GM23338 (cell line): ENCODE results near the gene FAM20C. TPM values are rescaled to one million over a fixed set of nuclear protein-coding genes. Genes with fewer than 3 reads are reported as not detected.
A peak's percentile ranks its signal among the peaks of the same experiment; 100 is the strongest.

Source experiments
- ATAC-seq: fragments of 200-7000 bp; cut with Tn5 transposase; 3 replicates; pipeline ENCODE4 v1.9.1; 2020
- DNase-seq: peaks from one replicate; pipeline ENCODE4 v3.0.0-alpha.2; 2015; ENCODE audit warnings: low spot score
- H2AFZ ChIP-seq: fragments of 200-600 bp; sonication (generic); 2 replicates; pipeline ENCODE4 v1.8.0; 2016; ENCODE audit warnings: antibody characterized with exemption, mild to moderate bottlenecking, moderate library complexity
- H3F3A ChIP-seq: fragments of 200-600 bp; sonication (generic); replicated peaks from 2 replicates; pipeline ENCODE4 v1.8.0; 2017; ENCODE audit warnings: antibody characterized with exemption, mixed run types, low read depth
- H3K27ac ChIP-seq: fragments of 200-600 bp; sonication (generic); 2 replicates; pipeline ENCODE4 v1.6.1; 2016; ENCODE audit warnings: low read depth
- H3K27me3 ChIP-seq: fragments of 200-600 bp; sonication (generic); 2 replicates; pipeline ENCODE4 v1.8.0; 2016; ENCODE audit warnings: mild to moderate bottlenecking, mixed run types, moderate library complexity; ENCODE audit not compliant: insufficient read depth
- H3K36me3 ChIP-seq: fragments of 200-600 bp; sonication (generic); 2 replicates; pipeline ENCODE4 v1.8.0; 2016; ENCODE audit warnings: mild to moderate bottlenecking; ENCODE audit not compliant: insufficient read depth
- H3K4me1 ChIP-seq: fragments of 200-600 bp; sonication (generic); 2 replicates; pipeline ENCODE4 v1.8.0; 2016; ENCODE audit warnings: mild to moderate bottlenecking, moderate library complexity; ENCODE audit not compliant: insufficient read depth
- H3K4me2 ChIP-seq: fragments of 200-600 bp; sonication (generic); 2 replicates; pipeline ENCODE4 v1.7.1; 2017; ENCODE audit warnings: mixed run types
- H3K4me3 ChIP-seq: fragments of 200-600 bp; sonication (generic); 2 replicates; pipeline ENCODE4 v1.6.1; 2016; ENCODE audit warnings: mixed run types
- H3K79me2 ChIP-seq: fragments of 200-600 bp; sonication (generic); replicated peaks from 2 replicates; pipeline ENCODE4 v1.8.0; 2017; ENCODE audit warnings: mild to moderate bottlenecking; ENCODE audit not compliant: insufficient read depth
- H3K9me2 ChIP-seq: fragments of 200-600 bp; sonication (generic); 2 replicates; pipeline ENCODE4 v1.8.0; 2017; ENCODE audit not compliant: insufficient read depth
- H4K20me1 ChIP-seq: fragments of 200-600 bp; sonication (generic); replicated peaks from 2 replicates; pipeline ENCODE4 v1.8.0; 2017; ENCODE audit warnings: mild to moderate bottlenecking; ENCODE audit not compliant: insufficient read depth
- H3K27ac Mint-ChIP-seq: 2 replicates; pipeline ENCODE4 v1.8.0; 2020; ENCODE audit warnings: inconsistent platforms, mild to moderate bottlenecking, moderate library complexity, mixed read lengths
- H3K27me3 Mint-ChIP-seq: 3 replicates; pipeline ENCODE4 v1.8.0; 2022; ENCODE audit warnings: low read depth, mild to moderate bottlenecking, moderate library complexity, mixed read lengths, inconsistent platforms; ENCODE audit not compliant: insufficient read depth, poor library complexity
- H3K36me3 Mint-ChIP-seq: 3 replicates; pipeline ENCODE4 v1.8.0; 2021; ENCODE audit warnings: low read depth, mild to moderate bottlenecking, inconsistent platforms, moderate library complexity, mixed read lengths
- H3K4me1 Mint-ChIP-seq: 3 replicates; pipeline ENCODE4 v1.8.0; 2020; ENCODE audit warnings: mild to moderate bottlenecking, inconsistent platforms, mixed read lengths
- H3K4me3 Mint-ChIP-seq: 3 replicates; pipeline ENCODE4 v1.8.0; 2021; ENCODE audit warnings: moderate library complexity, mild to moderate bottlenecking, inconsistent platforms, mixed read lengths
- H3K9me3 Mint-ChIP-seq: 3 replicates; pipeline ENCODE4 v1.8.0; 2020; ENCODE audit warnings: moderate library complexity, mild to moderate bottlenecking, inconsistent platforms, mixed read lengths
- CREB1 ChIP-seq: fragments of 250-450 bp; sonication (Bioruptor Pico); IDR thresholded peaks from 2 replicates; pipeline ENCODE4 v1.5.0; 2020; ENCODE audit warnings: low read depth, mild to moderate bottlenecking, moderate library complexity
- EZH2 ChIP-seq: fragments of 200-600 bp; sonication (generic); IDR thresholded peaks from one replicate; pipeline ENCODE4 v1.8.0; 2017; ENCODE audit warnings: antibody characterized with exemption, mild to moderate bottlenecking, low read depth; ENCODE audit not compliant: unreplicated experiment
- EZH2phosphoT487 ChIP-seq: fragments of 200-600 bp; sonication (generic); IDR thresholded peaks from one replicate; pipeline ENCODE4 v1.8.1; 2018; ENCODE audit warnings: antibody characterized with exemption; ENCODE audit not compliant: unreplicated experiment
- NANOG ChIP-seq: IDR thresholded peaks from 2 replicates; pipeline ENCODE4 v1.6.1; 2016; ENCODE audit warnings: antibody characterized with exemption, borderline replicate concordance
- POLR2AphosphoS5 ChIP-seq: IDR thresholded peaks from 2 replicates; pipeline ENCODE4 v1.6.1; 2016; ENCODE audit warnings: antibody characterized with exemption, low read depth
- STAT1 ChIP-seq: IDR thresholded peaks from one replicate; pipeline ENCODE4 v1.6.1; 2016; ENCODE audit warnings: antibody characterized with exemption; ENCODE audit not compliant: unreplicated experiment
- ZNF114 ChIP-seq: fragments of 250-450 bp; sonication (Bioruptor Pico); IDR thresholded peaks from 2 replicates; pipeline ENCODE4 v1.5.0; 2020; ENCODE audit warnings: mild to moderate bottlenecking, moderate library complexity
- ZNF331 ChIP-seq: fragments of 250-450 bp; sonication (Bioruptor Pico); IDR thresholded peaks from 2 replicates; pipeline ENCODE4 v1.5.0; 2020; ENCODE audit warnings: low read depth, mild to moderate bottlenecking, moderate library complexity
- polyA plus RNA-seq: library from polyadenylated mRNA; unstranded; fragments of >200 nt; fragmentation: Nextera tagmentation; extraction: Ambion mirVana; gene quantifications from 2 replicates; pipeline ENCODE4 v1.2.1, GENCODE V29; 2016
- total RNA-seq: library from RNA; depleted of rRNA; stranded (reverse); fragments of >200 nt; shearing (Covaris generic); gene quantifications from 2 replicates; pipeline ENCODE4 v1.2.3, GENCODE V29; 2014
- TF ChIP-seq, protein P1 (sequence below), 2 experiments: fragments of 200-600 bp in 1 of 2; sonication (generic) in 1 of 2; conservative IDR thresholded peaks; 2 replicates each; pipeline versions ENCODE4 v1.5.1 to v1.6.1; 2016 to 2017; ENCODE audit warnings: antibody characterized with exemption in 2 of 2, low read depth in 2 of 2, mild to moderate bottlenecking in 2 of 2, moderate library complexity in 1 of 2
- TF ChIP-seq, protein P2 (sequence below): fragments of 250-450 bp; sonication (Bioruptor Pico); IDR thresholded peaks from 2 replicates; pipeline ENCODE4 v1.5.0; 2020; ENCODE audit warnings: mild to moderate bottlenecking, moderate library complexity

The FAM20C gene
- total and polyA plus RNA-seq, 2 experiments from 2014 or later = 7.6 to 24.8 TPM

GRCh38 chr7:214410-215212, 22.2 kb downstream of the FAM20C start:
- ATAC-seq = no peak
- no peak overlapping the region for H3K4me2 ChIP-seq
- peaks cover 7% of the 10 kb centered on the region for H3K27me3 Mint-ChIP-seq

More at GRCh38 chr7:214410-215212, 22.2 kb downstream of the FAM20C start:
- no peaks in the 10 kb centered on the region for H3K4me1 ChIP-seq
- H3K4me1 Mint-ChIP-seq = peaks cover 3% of the 10 kb centered on the region; the same call in 2 of the 3 replicates
- TF ChIP-seq, protein P1, sequence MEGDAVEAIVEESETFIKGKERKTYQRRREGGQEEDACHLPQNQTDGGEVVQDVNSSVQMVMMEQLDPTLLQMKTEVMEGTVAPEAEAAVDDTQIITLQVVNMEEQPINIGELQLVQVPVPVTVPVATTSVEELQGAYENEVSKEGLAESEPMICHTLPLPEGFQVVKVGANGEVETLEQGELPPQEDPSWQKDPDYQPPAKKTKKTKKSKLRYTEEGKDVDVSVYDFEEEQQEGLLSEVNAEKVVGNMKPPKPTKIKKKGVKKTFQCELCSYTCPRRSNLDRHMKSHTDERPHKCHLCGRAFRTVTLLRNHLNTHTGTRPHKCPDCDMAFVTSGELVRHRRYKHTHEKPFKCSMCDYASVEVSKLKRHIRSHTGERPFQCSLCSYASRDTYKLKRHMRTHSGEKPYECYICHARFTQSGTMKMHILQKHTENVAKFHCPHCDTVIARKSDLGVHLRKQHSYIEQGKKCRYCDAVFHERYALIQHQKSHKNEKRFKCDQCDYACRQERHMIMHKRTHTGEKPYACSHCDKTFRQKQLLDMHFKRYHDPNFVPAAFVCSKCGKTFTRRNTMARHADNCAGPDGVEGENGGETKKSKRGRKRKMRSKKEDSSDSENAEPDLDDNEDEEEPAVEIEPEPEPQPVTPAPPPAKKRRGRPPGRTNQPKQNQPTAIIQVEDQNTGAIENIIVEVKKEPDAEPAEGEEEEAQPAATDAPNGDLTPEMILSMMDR (conservative IDR thresholded peaks at IDR 0.05; ENCODE audit: low read depth in 2 of 2) = no peak
- TF ChIP-seq ZNF331 (CRISPR knock-in tag) (no peak), NANOG (no peak), STAT1 (no peak), EZH2 (no peak), ZNF114 (no peak), EZH2phosphoT487 (no peak), CREB1 (CRISPR knock-in tag) (no peak), POLR2AphosphoS5 (no peak)
- TF ChIP-seq, protein P2, sequence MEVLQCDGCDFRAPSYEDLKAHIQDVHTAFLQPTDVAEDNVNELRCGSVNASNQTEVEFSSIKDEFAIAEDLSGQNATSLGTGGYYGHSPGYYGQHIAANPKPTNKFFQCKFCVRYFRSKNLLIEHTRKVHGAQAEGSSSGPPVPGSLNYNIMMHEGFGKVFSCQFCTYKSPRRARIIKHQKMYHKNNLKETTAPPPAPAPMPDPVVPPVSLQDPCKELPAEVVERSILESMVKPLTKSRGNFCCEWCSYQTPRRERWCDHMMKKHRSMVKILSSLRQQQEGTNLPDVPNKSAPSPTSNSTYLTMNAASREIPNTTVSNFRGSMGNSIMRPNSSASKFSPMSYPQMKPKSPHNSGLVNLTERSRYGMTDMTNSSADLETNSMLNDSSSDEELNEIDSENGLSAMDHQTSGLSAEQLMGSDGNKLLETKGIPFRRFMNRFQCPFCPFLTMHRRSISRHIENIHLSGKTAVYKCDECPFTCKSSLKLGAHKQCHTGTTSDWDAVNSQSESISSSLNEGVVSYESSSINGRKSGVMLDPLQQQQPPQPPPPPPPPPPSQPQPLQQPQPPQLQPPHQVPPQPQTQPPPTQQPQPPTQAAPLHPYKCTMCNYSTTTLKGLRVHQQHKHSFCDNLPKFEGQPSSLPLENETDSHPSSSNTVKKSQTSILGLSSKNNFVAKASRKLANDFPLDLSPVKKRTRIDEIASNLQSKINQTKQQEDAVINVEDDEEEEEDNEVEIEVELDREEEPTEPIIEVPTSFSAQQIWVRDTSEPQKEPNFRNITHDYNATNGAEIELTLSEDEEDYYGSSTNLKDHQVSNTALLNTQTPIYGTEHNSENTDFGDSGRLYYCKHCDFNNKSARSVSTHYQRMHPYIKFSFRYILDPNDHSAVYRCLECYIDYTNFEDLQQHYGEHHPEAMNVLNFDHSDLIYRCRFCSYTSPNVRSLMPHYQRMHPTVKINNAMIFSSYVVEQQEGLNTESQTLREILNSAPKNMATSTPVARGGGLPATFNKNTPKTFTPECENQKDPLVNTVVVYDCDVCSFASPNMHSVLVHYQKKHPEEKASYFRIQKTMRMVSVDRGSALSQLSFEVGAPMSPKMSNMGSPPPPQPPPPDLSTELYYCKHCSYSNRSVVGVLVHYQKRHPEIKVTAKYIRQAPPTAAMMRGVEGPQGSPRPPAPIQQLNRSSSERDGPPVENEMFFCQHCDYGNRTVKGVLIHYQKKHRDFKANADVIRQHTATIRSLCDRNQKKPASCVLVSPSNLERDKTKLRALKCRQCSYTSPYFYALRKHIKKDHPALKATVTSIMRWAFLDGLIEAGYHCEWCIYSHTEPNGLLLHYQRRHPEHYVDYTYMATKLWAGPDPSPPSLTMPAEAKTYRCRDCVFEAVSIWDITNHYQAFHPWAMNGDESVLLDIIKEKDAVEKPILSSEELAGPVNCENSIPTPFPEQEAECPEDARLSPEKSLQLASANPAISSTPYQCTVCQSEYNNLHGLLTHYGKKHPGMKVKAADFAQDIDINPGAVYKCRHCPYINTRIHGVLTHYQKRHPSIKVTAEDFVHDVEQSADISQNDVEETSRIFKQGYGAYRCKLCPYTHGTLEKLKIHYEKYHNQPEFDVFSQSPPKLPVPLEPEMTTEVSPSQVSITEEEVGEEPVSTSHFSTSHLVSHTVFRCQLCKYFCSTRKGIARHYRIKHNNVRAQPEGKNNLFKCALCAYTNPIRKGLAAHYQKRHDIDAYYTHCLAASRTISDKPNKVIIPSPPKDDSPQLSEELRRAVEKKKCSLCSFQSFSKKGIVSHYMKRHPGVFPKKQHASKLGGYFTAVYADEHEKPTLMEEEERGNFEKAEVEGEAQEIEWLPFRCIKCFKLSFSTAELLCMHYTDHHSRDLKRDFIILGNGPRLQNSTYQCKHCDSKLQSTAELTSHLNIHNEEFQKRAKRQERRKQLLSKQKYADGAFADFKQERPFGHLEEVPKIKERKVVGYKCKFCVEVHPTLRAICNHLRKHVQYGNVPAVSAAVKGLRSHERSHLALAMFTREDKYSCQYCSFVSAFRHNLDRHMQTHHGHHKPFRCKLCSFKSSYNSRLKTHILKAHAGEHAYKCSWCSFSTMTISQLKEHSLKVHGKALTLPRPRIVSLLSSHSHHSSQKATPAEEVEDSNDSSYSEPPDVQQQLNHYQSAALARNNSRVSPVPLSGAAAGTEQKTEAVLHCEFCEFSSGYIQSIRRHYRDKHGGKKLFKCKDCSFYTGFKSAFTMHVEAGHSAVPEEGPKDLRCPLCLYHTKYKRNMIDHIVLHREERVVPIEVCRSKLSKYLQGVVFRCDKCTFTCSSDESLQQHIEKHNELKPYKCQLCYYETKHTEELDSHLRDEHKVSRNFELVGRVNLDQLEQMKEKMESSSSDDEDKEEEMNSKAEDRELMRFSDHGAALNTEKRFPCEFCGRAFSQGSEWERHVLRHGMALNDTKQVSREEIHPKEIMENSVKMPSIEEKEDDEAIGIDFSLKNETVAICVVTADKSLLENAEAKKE (CRISPR knock-in tag) = no peak
- 0 out of 2 replicates have a peak, but pooled peaks cover 1% of the 10 kb centered on the region for H4K20me1 ChIP-seq
- H3K27me3 ChIP-seq = no peaks in the 10 kb centered on the region
- no peak overlapping the region for H3K4me3 Mint-ChIP-seq
- H3K36me3 Mint-ChIP-seq = peaks cover 34% of the 10 kb centered on the region
- 0 out of 2 replicates have a peak overlapping the region, but pooled peaks have one; percentile 32 for H3K27ac Mint-ChIP-seq
- H3K36me3 ChIP-seq = no peaks in the 10 kb centered on the region; the same call in 1 of the 2 replicates
- no peaks in the 10 kb centered on the region for H3F3A ChIP-seq
- no peak overlapping the region for H3K27ac ChIP-seq
- H3K9me3 Mint-ChIP-seq = no peaks in the 10 kb centered on the region
- H3K4me3 ChIP-seq = no peak overlapping the region
- no peak overlapping the region for H2AFZ ChIP-seq
- no peaks in the 10 kb centered on the region for H3K9me2 ChIP-seq
- DNase-seq = no peak
- peaks cover 13% of the 10 kb centered on the region for H3K79me2 ChIP-seq
